ENCODE measurements around the gene MICA.

The MICA gene

GRCh38 chr6:31441365-31442267 is 38.2 kb downstream of the MICA start (continued):
- TF ChIP-seq ZBTB21 (tag by site-specific recombination; IDR thresholded peaks at IDR 0.05) = no peak
- no peak for TF ChIP-seq ZFP3 (tag by site-specific recombination; IDR thresholded peaks at IDR 0.05; ENCODE audit: low read depth)
- no peak for TF ChIP-seq IKZF3 (tag by site-specific recombination; IDR thresholded peaks at IDR 0.05)
- peak; percentile 62 for TF ChIP-seq ZBTB8A (tag by site-specific recombination; IDR thresholded peaks at IDR 0.05)
- TF ChIP-seq ZFP41 (tag by site-specific recombination; IDR thresholded peaks at IDR 0.05; ENCODE audit: borderline replicate concordance) = no peak
- TF ChIP-seq, protein P1, sequence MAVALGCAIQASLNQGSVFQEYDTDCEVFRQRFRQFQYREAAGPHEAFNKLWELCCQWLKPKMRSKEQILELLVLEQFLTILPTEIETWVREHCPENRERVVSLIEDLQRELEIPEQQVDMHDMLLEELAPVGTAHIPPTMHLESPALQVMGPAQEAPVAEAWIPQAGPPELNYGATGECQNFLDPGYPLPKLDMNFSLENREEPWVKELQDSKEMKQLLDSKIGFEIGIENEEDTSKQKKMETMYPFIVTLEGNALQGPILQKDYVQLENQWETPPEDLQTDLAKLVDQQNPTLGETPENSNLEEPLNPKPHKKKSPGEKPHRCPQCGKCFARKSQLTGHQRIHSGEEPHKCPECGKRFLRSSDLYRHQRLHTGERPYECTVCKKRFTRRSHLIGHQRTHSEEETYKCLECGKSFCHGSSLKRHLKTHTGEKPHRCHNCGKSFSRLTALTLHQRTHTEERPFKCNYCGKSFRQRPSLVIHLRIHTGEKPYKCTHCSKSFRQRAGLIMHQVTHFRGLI (tag by site-specific recombination; IDR thresholded peaks at IDR 0.05) = no peak
- no peak for TF ChIP-seq ZNF302 (tag by site-specific recombination; IDR thresholded peaks at IDR 0.05; ENCODE audit: low read depth)
- TF ChIP-seq ZNF133 (tag by site-specific recombination; IDR thresholded peaks at IDR 0.05) = no peak
- TF ChIP-seq, protein P2, sequence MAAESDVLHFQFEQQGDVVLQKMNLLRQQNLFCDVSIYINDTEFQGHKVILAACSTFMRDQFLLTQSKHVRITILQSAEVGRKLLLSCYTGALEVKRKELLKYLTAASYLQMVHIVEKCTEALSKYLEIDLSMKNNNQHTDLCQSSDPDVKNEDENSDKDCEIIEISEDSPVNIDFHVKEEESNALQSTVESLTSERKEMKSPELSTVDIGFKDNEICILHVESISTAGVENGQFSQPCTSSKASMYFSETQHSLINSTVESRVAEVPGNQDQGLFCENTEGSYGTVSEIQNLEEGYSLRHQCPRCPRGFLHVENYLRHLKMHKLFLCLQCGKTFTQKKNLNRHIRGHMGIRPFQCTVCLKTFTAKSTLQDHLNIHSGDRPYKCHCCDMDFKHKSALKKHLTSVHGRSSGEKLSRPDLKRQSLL (tag by site-specific recombination; IDR thresholded peaks at IDR 0.05) = no peak
- TF ChIP-seq TSHZ1 (tag by site-specific recombination; IDR thresholded peaks at IDR 0.05; ENCODE audit: borderline replicate concordance) = no peak
- TF ChIP-seq ZBTB17 (tag by site-specific recombination; IDR thresholded peaks at IDR 0.05) = peak; percentile 43
- no peak for TF ChIP-seq ZNF16 (tag by site-specific recombination; IDR thresholded peaks at IDR 0.05; ENCODE audit: low read depth)
- TF ChIP-seq, protein P3, sequence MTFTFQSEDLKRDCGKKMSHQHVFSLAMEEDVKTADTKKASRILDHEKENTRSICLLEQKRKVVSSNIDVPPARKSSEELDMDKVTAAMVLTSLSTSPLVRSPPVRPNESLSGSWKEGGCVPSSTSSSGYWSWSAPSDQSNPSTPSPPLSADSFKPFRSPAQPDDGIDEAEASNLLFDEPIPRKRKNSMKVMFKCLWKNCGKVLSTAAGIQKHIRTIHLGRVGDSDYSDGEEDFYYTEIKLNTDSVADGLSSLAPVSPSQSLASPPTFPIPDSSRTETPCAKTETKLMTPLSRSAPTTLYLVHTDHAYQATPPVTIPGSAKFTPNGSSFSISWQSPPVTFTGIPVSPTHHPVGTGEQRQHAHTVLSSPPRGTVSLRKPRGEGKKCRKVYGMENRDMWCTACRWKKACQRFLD (tag by site-specific recombination; IDR thresholded peaks at IDR 0.05) = no peak
- TF ChIP-seq, protein P4, sequence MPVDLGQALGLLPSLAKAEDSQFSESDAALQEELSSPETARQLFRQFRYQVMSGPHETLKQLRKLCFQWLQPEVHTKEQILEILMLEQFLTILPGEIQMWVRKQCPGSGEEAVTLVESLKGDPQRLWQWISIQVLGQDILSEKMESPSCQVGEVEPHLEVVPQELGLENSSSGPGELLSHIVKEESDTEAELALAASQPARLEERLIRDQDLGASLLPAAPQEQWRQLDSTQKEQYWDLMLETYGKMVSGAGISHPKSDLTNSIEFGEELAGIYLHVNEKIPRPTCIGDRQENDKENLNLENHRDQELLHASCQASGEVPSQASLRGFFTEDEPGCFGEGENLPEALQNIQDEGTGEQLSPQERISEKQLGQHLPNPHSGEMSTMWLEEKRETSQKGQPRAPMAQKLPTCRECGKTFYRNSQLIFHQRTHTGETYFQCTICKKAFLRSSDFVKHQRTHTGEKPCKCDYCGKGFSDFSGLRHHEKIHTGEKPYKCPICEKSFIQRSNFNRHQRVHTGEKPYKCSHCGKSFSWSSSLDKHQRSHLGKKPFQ (tag by site-specific recombination; IDR thresholded peaks at IDR 0.05) = no peak
- TF ChIP-seq, protein P5, sequence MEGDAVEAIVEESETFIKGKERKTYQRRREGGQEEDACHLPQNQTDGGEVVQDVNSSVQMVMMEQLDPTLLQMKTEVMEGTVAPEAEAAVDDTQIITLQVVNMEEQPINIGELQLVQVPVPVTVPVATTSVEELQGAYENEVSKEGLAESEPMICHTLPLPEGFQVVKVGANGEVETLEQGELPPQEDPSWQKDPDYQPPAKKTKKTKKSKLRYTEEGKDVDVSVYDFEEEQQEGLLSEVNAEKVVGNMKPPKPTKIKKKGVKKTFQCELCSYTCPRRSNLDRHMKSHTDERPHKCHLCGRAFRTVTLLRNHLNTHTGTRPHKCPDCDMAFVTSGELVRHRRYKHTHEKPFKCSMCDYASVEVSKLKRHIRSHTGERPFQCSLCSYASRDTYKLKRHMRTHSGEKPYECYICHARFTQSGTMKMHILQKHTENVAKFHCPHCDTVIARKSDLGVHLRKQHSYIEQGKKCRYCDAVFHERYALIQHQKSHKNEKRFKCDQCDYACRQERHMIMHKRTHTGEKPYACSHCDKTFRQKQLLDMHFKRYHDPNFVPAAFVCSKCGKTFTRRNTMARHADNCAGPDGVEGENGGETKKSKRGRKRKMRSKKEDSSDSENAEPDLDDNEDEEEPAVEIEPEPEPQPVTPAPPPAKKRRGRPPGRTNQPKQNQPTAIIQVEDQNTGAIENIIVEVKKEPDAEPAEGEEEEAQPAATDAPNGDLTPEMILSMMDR (tag by site-specific recombination; IDR thresholded peaks at IDR 0.05) = peak; percentile 69; the same call in 1 of the 2 replicates
- TF ChIP-seq ZNF274 (IDR thresholded peaks at IDR 0.05; ENCODE audit: low read length) = no peak
- TF ChIP-seq ZNF274 (tag by site-specific recombination; IDR thresholded peaks at IDR 0.05; ENCODE audit: borderline replicate concordance) = no peak
- TF ChIP-seq ZNF366 (tag by site-specific recombination; conservative IDR thresholded peaks at IDR 0.05) = 0 out of 2 replicates have a peak, but pooled peaks have one; percentile 20
- no peak for TF ChIP-seq ZNF362 (tag by site-specific recombination; IDR thresholded peaks at IDR 0.05)
- 0 out of 2 replicates have a peak, but pooled peaks have one; percentile 20 for TF ChIP-seq ZNF335 (tag by site-specific recombination; conservative IDR thresholded peaks at IDR 0.05)
- no peak for TF ChIP-seq MYNN (tag by site-specific recombination; IDR thresholded peaks at IDR 0.05; ENCODE audit: borderline replicate concordance)
- TF ChIP-seq ZNF280C (tag by site-specific recombination; IDR thresholded peaks at IDR 0.05) = no peak
